ENCODE results near the gene TLR5.

TLR5 gene

GRCh38 chr1:223088713-223089240 is 54.3 kb downstream of the TLR5 start:
- Histone ChIP-seq H3K4me1 (ENCODE audit: insufficient read depth, low read length) (no peaks in the 10 kb centered on the region), H3K27me3 (ENCODE audit: insufficient read depth, low read length) (peaks cover 4% of the 10 kb centered on the region), H3K4me3 (ENCODE audit: low read length) (no peak overlapping the region), H3K9me3 (ENCODE audit: low read length) (no peaks in the 10 kb centered on the region), H3K36me3 (ENCODE audit: insufficient read depth, low read length) (no peaks in the 10 kb centered on the region), H2AFZ (ENCODE audit: low read depth, low read length) (no peak overlapping the region)

DNA sequence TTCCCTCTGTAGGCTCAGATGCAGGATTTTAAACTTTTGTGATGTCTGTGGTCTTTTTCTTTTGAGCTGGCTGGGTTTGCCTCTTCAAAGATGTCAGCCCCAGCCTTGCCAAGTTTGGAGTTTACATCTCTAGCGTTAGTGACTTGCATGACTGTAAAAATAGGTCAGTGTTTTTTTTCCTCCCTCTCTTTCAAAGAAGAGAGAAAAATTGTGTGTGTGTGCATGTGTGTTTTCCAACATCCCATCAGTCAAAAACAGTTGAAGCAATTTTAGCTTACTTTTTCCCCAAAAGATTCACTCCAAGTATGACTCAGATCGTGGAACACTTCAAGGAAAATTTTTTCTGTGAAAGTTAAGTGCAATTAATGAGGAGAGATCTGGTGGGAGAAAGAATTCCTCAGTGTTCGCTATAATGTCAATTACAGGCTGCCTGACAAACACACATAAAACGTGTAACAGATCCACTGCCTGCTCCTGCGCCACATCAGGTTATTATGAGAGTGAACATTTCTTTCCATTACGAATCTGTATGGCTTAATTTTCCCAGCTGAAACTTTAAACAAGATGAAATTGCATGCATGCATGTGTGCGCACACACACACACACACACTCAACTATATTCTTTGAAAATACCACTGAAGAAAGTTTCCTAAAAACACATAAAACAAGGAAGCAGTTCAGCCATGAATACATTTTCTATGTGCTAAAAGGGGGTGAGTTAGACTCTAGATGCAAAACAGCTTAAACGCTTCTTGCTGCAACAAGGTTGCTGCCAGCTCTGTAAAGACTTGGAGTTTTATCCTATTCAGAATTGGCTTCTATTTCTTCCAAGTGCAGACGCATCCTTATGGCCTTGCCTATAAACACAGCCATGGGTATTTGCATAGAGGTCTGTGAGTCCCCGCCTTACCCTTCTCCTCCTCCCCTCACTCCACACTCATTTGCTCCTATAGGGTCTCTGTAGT is 55.5 kb downstream of the TLR5 start:
- H3K4me1 ChIP-seq (ENCODE audit: insufficient read depth, low read length): no peaks in the 10 kb centered on the region
- no peak overlapping the region for H2AFZ ChIP-seq (ENCODE audit: low read depth, low read length)
- peaks cover 7% of the 10 kb centered on the region for H3K27me3 ChIP-seq (ENCODE audit: insufficient read depth, low read length)
- no peaks in the 10 kb centered on the region for H3K36me3 ChIP-seq (ENCODE audit: insufficient read depth, low read length)
- H3K9me3 ChIP-seq (ENCODE audit: low read length): no peaks in the 10 kb centered on the region
- H3K4me3 ChIP-seq (ENCODE audit: low read length): no peak overlapping the region

DNA sequence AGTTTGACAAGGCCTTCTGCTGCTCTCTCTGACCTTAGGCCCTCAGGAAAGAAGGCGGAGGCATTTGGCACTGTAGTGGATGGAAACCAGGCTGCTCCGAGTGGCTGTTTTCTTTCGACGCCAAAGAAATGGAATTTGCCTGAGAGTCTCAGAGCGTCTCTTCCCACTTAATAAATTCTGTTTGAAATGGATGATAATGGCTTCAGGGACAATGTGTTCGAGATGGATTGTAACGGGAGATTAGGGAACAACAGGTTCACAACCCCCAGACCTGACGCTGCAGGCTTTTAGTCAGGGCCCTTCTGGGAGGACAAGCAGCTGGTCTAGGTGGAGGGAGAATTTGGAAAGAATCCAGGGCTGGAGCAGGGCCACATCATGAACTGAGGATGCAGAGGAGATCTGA is 58.6 kb downstream of the TLR5 start:
- no peaks in the 10 kb centered on the region for H3K9me3 ChIP-seq (ENCODE audit: low read length)
- H3K36me3 ChIP-seq (ENCODE audit: insufficient read depth, low read length): no peaks in the 10 kb centered on the region
- H3K4me1 ChIP-seq (ENCODE audit: insufficient read depth, low read length): no peaks in the 10 kb centered on the region
- no peak overlapping the region for H3K4me3 ChIP-seq (ENCODE audit: low read length)
- peaks cover 7% of the 10 kb centered on the region for H3K27me3 ChIP-seq (ENCODE audit: insufficient read depth, low read length)
- H2AFZ ChIP-seq (ENCODE audit: low read depth, low read length): no peak overlapping the region

- H3K4me3 ChIP-seq (ENCODE audit: low read length): no peak overlapping the region
- H3K4me1 ChIP-seq (ENCODE audit: insufficient read depth, low read length): no peaks in the 10 kb centered on the region
- H3K9me3 ChIP-seq (ENCODE audit: low read length): no peaks in the 10 kb centered on the region
- H3K36me3 ChIP-seq (ENCODE audit: insufficient read depth, low read length): no peaks in the 10 kb centered on the region
- peaks cover 7% of the 10 kb centered on the region for H3K27me3 ChIP-seq (ENCODE audit: insufficient read depth, low read length)
- H2AFZ ChIP-seq (ENCODE audit: low read depth, low read length): no peak overlapping the region
These were observed 59.2 kb downstream of the TLR5 start for GRCh38 chr1:223083831-223084230.

- Histone ChIP-seq H3K4me1 (ENCODE audit: insufficient read depth, low read length) (no peaks in the 10 kb centered on the region), H3K9me3 (ENCODE audit: low read length) (no peaks in the 10 kb centered on the region), H3K27me3 (ENCODE audit: insufficient read depth, low read length) (peaks cover 7% of the 10 kb centered on the region), H2AFZ (ENCODE audit: low read depth, low read length) (no peak overlapping the region), H3K36me3 (ENCODE audit: insufficient read depth, low read length) (no peaks in the 10 kb centered on the region), H3K4me3 (ENCODE audit: low read length) (no peak overlapping the region)
These were observed 60.1 kb downstream of the TLR5 start for GRCh38 chr1:223082914-223083313.

DNA sequence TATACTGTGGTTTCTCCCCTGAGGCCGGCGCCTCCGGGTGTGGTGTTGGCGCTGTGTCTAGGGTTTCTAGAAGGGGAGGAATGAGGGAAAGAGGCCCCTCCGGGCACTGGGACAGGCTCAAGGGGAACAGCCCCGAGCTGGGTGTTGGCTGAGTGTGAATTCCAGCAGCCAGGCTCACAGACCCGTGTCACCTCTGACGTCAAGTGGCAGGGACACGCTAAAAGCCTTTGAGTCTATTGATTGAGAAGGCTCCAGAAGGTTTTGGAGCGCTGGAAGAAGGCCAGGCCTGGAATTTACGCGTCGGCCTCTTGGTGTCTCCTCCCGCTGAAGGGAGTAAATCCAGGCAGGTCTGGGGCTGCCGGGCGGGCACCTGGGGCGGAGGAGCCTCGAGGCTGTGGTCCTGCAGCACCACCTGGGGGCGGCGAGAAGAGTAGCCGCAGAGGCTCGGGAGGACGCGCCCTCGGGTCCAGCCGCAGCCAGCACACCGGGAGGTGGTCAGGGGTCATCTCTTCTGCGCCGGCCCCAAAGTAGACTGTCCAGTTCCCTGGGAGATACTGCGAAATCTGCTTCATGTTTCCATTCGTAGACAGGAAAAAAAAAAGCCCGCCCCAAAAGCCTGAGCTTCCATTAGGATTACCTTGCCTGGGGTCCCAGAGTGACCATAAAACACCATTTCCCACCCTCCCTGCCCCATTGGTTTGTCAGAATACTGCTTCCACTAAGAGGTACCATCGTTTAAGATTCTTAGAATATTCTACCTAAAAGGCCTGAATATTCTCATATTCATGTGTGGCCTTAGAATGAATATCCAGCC is 61.7 kb downstream of the TLR5 start:
- peak overlapping the region; percentile 34 for H3K4me3 ChIP-seq (ENCODE audit: low read length)

DNA sequence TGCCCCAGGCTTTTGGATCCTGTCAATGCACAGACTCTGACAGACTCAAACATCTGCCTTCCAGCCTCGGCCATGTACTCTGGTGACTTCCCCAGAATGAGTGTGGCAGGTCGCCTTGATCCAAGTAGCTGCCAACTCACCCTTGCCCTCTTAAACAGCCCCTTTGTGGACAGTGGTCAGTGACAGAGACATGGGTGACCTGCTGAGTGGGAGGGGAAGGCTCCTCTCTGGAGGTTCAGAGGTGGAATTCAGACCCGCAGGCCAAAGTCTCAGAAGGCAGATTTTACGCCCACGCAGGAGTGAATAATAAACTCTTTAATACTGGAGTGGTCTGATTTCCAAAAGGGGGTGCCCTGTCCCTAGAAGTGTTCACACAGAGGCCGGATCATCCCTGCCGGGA is 63.5 kb downstream of the TLR5 start:
- Histone ChIP-seq H3K9me3 (ENCODE audit: low read length) (no peaks in the 10 kb centered on the region), H3K36me3 (ENCODE audit: insufficient read depth, low read length) (no peaks in the 10 kb centered on the region), H3K4me3 (ENCODE audit: low read length) (no peak overlapping the region), H3K4me1 (ENCODE audit: insufficient read depth, low read length) (no peaks in the 10 kb centered on the region), H3K27me3 (ENCODE audit: insufficient read depth, low read length) (peaks cover 3% of the 10 kb centered on the region), H2AFZ (ENCODE audit: low read depth, low read length) (no peak overlapping the region)

More for the DNA sequence above, 61.7 kb downstream of the TLR5 start:
- Histone ChIP-seq H3K27me3 (ENCODE audit: insufficient read depth, low read length) (peaks cover 7% of the 10 kb centered on the region), H3K4me1 (ENCODE audit: insufficient read depth, low read length) (no peaks in the 10 kb centered on the region), H3K36me3 (ENCODE audit: insufficient read depth, low read length) (no peaks in the 10 kb centered on the region), H2AFZ (ENCODE audit: low read depth, low read length) (peak overlapping the region; percentile 39), H3K9me3 (ENCODE audit: low read length) (no peaks in the 10 kb centered on the region)

- H3K4me3 ChIP-seq (ENCODE audit: low read length): no peak overlapping the region
- H3K27me3 ChIP-seq (ENCODE audit: insufficient read depth, low read length): no peaks in the 10 kb centered on the region
These were observed 65.7 kb downstream of the TLR5 start for GRCh38 chr1:223077247-223077833.

DNA sequence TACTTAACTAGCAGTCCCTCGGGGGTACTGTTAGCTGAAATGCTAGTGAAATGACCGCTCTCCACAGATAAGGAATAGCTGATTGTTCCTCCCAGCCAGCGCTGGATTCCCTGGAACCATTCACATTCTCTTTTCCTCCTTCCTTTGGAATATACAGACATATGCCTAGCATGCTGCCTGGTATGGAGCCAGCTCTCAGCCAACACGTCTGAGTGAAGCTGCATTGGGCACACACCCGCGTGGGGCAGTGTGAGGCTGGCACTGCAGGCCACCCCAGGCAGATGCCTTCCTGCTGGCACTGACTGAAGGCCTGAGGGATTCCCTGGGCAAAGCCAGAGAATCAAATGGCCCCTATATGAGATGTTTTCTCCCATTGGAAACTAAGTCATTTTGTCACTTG is 66.7 kb downstream of the TLR5 start:
- Histone ChIP-seq H3K27me3 (ENCODE audit: insufficient read depth, low read length) (no peaks in the 10 kb centered on the region), H3K9me3 (ENCODE audit: low read length) (no peaks in the 10 kb centered on the region), H3K4me3 (ENCODE audit: low read length) (no peak overlapping the region), H2AFZ (ENCODE audit: low read depth, low read length) (no peak overlapping the region), H3K36me3 (ENCODE audit: insufficient read depth, low read length) (no peaks in the 10 kb centered on the region), H3K4me1 (ENCODE audit: insufficient read depth, low read length) (no peaks in the 10 kb centered on the region)

More at GRCh38 chr1:223077247-223077833, 65.7 kb downstream of the TLR5 start:
- Histone ChIP-seq H3K9me3 (ENCODE audit: low read length) (no peaks in the 10 kb centered on the region), H2AFZ (ENCODE audit: low read depth, low read length) (no peak overlapping the region), H3K36me3 (ENCODE audit: insufficient read depth, low read length) (no peaks in the 10 kb centered on the region), H3K4me1 (ENCODE audit: insufficient read depth, low read length) (no peaks in the 10 kb centered on the region)

DNA sequence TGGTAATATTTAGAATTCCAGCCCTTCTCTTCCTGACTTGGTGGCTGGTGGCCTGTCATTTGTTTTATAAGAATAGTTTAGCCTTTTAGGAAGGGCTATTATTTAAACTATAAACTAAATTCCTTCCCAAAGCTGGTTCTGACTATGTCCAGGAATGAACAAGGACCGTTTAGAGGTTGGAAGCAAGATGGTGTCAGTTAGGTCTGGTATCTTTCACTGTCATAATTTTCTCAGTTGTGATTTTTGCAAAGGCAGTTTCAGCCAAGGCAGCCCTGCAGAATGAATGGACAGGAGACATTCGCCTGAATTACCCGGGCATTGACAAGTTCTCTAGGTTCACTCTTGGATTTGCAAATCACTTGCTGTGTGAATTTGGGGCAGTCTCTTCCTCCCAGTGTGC is 67.2 kb downstream of the TLR5 start:
- Histone ChIP-seq H3K27me3 (ENCODE audit: insufficient read depth, low read length) (no peaks in the 10 kb centered on the region), H3K4me3 (ENCODE audit: low read length) (no peak overlapping the region), H3K36me3 (ENCODE audit: insufficient read depth, low read length) (no peaks in the 10 kb centered on the region), H2AFZ (ENCODE audit: low read depth, low read length) (no peak overlapping the region), H3K4me1 (ENCODE audit: insufficient read depth, low read length) (no peaks in the 10 kb centered on the region), H3K9me3 (ENCODE audit: low read length) (no peaks in the 10 kb centered on the region)

DNA sequence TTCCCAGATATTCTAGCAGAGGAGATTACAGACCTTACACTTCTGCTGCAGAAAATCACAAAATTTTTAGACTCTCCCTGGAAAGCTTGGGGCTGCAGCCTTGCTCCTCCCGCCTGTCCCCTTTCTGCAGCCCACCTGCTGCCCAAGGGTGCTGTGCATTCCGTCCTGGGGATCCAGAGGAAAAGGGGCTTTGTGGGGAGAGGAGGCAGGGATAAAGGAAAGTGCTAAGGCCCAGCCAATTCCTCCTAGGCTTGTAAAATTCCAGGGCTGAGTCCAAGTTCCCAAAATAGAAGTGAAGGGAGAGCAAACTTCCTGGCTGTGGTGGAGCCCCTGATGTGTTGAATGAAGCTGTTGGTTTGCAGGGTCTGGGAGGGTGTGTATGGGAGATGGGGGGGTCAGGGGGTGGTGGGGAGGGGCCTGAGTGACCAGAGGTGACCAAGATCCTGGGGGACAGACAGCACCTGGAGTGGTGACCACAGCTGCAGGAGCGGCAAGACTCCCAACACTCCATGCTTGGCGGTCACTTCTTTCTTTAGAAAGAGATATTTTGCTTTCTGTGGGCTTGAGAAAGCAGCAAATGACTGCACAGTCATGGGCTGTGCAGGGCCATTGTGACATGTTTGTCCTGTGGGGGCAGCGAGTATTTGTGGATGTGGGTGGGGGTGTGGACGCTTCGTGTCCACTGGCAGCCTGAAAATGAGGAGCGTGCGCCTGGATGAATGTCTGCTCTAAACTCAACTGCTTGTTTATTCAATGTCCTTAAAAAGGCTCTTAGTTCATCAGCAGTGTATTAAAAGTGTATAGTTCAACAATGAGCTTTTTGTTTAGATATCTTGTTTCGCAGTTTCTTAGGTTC is 68.4 kb downstream of the TLR5 start:
- Histone ChIP-seq H3K9me3 (ENCODE audit: low read length) (no peaks in the 10 kb centered on the region), H2AFZ (ENCODE audit: low read depth, low read length) (no peak overlapping the region), H3K27me3 (ENCODE audit: insufficient read depth, low read length) (no peaks in the 10 kb centered on the region), H3K4me1 (ENCODE audit: insufficient read depth, low read length) (no peaks in the 10 kb centered on the region), H3K4me3 (ENCODE audit: low read length) (no peak overlapping the region), H3K36me3 (ENCODE audit: insufficient read depth, low read length) (no peaks in the 10 kb centered on the region)

All from neuron (in vitro differentiated cells).